PC-3 (cell line): ENCODE data around the gene PRPS1. TPM values are rescaled to one million over a fixed set of nuclear protein-coding genes. Genes with fewer than 3 reads are reported as not detected.
A peak's percentile ranks its signal among the peaks of the same experiment; 100 is the strongest.

Experiments used
- ATAC-seq: fragments of 200-7000 bp; cut with Tn5 transposase; 2 replicates; pipeline ENCODE4 v1.9.1; 2020; ENCODE audit warnings: mild to moderate bottlenecking, moderate library complexity
- BruUV-seq: library from RNA; stranded (reverse); fragments of 400-500 nt; replicated peaks from 2 replicates; lab custom pipeline; 2021; lab: Mats Ljungman, UMichigan
- CTCF ChIA-PET: fragments of 300-600 bp; sonication (Branson Sonifier 250); formaldehyde crosslinking; loops from one replicate; lab custom pipeline; 2022; ENCODE audit warnings: antibody characterized with exemption; lab: Charles Lee
- POLR2A ChIA-PET: fragments of 300-600 bp; sonication (Branson Sonifier 250); formaldehyde crosslinking; loops from one replicate; lab custom pipeline; 2022; ENCODE audit warnings: antibody characterized with exemption; ENCODE audit not compliant: unreplicated experiment; lab: Charles Lee
- DNase-seq: peaks from one replicate; pipeline ENCODE4 v3.0.0-alpha.2; 2015
- H2AFZ ChIP-seq: fragments of 300-600 bp; sonication (generic); 2 replicates; pipeline ENCODE4 v1.6.0; 2016; ENCODE audit warnings: antibody characterized with exemption, low read length
- H3F3A ChIP-seq: fragments of 300-600 bp; sonication (generic); one replicate; pipeline ENCODE4 v1.6.0; 2017; ENCODE audit warnings: antibody characterized with exemption, low read length, control low read depth, mild to moderate bottlenecking; ENCODE audit not compliant: unreplicated experiment
- H3K27ac ChIP-seq: fragments of 300-600 bp; sonication (generic); 2 replicates; pipeline ENCODE4 v1.5.1; 2016; ENCODE audit warnings: mild to moderate bottlenecking, low read length
- H3K27me3 ChIP-seq: fragments of 300-600 bp; sonication (generic); 2 replicates; pipeline ENCODE4 v1.6.1; 2016; ENCODE audit warnings: low read length, mixed read lengths
- H3K36me3 ChIP-seq: fragments of 300-600 bp; sonication (generic); 2 replicates; pipeline ENCODE4 v1.6.1; 2016; ENCODE audit warnings: low read depth, mixed run types, low read length, mixed read lengths
- H3K4me1 ChIP-seq: fragments of 300-600 bp; sonication (generic); 2 replicates; pipeline ENCODE4 v1.5.1; 2016; ENCODE audit warnings: low read length; ENCODE audit not compliant: insufficient read depth
- H3K4me2 ChIP-seq: fragments of 300-600 bp; sonication (generic); 2 replicates; pipeline ENCODE4 v1.6.0; 2016; ENCODE audit warnings: low read length
- H3K4me3 ChIP-seq: fragments of 300-600 bp; sonication (generic); 2 replicates; pipeline ENCODE4 v1.5.1; 2016; ENCODE audit warnings: mild to moderate bottlenecking, low read length, mixed read lengths
- H3K79me2 ChIP-seq: fragments of 300-600 bp; sonication (generic); 2 replicates; pipeline ENCODE4 v1.6.1; 2017; ENCODE audit warnings: low read length, mixed read lengths
- H3K9ac ChIP-seq: fragments of 300-600 bp; sonication (generic); 2 replicates; pipeline ENCODE4 v1.6.0; 2016; ENCODE audit warnings: mild to moderate bottlenecking, low read length
- H3K9me2 ChIP-seq: fragments of 300-600 bp; sonication (generic); replicated peaks from 2 replicates; pipeline ENCODE4 v1.6.1; 2016; ENCODE audit warnings: mixed run types, low read length, mixed read lengths
- H3K9me3 ChIP-seq: fragments of 300-600 bp; sonication (generic); 2 replicates; pipeline ENCODE4 v1.6.1; 2016; ENCODE audit warnings: low read length, mixed read lengths
- H4K20me1 ChIP-seq: fragments of 300-600 bp; sonication (generic); 2 replicates; pipeline ENCODE4 v1.6.1; 2016; ENCODE audit warnings: low read length, mixed read lengths
- EZH2 ChIP-seq: fragments of 300-600 bp; sonication (generic); IDR thresholded peaks from one replicate; pipeline ENCODE4 v1.6.1; 2017; ENCODE audit warnings: antibody characterized with exemption, mild to moderate bottlenecking, low read length; ENCODE audit not compliant: unreplicated experiment
- EZH2phosphoT487 ChIP-seq: fragments of 300-600 bp; sonication (generic); IDR thresholded peaks from 2 replicates; pipeline ENCODE4 v1.6.1; 2018; ENCODE audit warnings: mild to moderate bottlenecking, antibody characterized with exemption, low read length, borderline replicate concordance
- intact Hi-C: fragments of 100-400 bp; cut with micrococcal nuclease; formaldehyde crosslinking; loops from 2 replicates; pipeline ENCODE4 v1.9.0; 2023
- total RNA-seq: library from RNA; depleted of rRNA; stranded (reverse); fragments of >200 nt; gene quantifications from 2 replicates; pipeline ENCODE4 v1.2.3, GENCODE V29; 2014
- TF ChIP-seq, protein P1 (sequence below): fragments of 300-600 bp; sonication (generic); conservative IDR thresholded peaks from 2 replicates; pipeline ENCODE4 v1.5.1; 2017; ENCODE audit warnings: antibody characterized with exemption, low read depth, mild to moderate bottlenecking, low read length

Gene PRPS1
- total RNA-seq, 1 experiment from 2014 or later, result 57.0 TPM

DNA sequence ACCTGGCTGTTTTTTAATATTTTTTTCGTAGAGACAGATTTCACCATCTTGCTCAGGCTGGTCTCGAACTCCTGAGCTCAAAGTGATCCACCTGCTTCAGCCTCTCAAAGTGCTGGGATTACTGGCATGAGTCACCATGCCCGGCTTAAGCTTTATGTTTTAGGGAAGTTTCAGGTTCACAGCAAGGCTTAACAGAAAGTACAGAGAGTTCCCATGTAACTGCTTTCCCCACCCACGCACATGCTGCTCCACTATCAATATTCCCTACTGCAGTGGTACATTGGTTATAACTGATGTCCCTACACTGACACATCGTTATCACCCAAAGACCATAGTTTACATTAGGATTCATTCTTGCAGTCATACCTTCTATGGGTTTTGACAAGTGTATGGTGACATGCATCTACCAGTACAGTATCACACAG lies 62.7 kb downstream of the PRPS1 start:
- H3K27me3 ChIP-seq, result no peaks in the 10 kb centered on the region
- no peaks in the 10 kb centered on the region for H3K79me2 ChIP-seq
- ChIA-PET POLR2A (no interaction called here), CTCF (no interaction called here)
- peaks cover 11% of the 10 kb centered on the region for H3K4me1 ChIP-seq
- no peak overlapping the region for H3K9ac ChIP-seq
- H3K36me3 ChIP-seq, result no peaks in the 10 kb centered on the region
- DNase-seq, result no peak
- H2AFZ ChIP-seq, result no peak overlapping the region
- H3F3A ChIP-seq, result no peaks in the 10 kb centered on the region
- no peak overlapping the region for H3K4me3 ChIP-seq
- TF ChIP-seq EZH2phosphoT487, result no peak
- no peak for TF ChIP-seq EZH2
- TF ChIP-seq, protein P1, sequence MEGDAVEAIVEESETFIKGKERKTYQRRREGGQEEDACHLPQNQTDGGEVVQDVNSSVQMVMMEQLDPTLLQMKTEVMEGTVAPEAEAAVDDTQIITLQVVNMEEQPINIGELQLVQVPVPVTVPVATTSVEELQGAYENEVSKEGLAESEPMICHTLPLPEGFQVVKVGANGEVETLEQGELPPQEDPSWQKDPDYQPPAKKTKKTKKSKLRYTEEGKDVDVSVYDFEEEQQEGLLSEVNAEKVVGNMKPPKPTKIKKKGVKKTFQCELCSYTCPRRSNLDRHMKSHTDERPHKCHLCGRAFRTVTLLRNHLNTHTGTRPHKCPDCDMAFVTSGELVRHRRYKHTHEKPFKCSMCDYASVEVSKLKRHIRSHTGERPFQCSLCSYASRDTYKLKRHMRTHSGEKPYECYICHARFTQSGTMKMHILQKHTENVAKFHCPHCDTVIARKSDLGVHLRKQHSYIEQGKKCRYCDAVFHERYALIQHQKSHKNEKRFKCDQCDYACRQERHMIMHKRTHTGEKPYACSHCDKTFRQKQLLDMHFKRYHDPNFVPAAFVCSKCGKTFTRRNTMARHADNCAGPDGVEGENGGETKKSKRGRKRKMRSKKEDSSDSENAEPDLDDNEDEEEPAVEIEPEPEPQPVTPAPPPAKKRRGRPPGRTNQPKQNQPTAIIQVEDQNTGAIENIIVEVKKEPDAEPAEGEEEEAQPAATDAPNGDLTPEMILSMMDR, result no peak
- no peaks in the 10 kb centered on the region for H4K20me1 ChIP-seq
- intact Hi-C loops, result no loop called here
- no peak overlapping the region for H3K27ac ChIP-seq
- no peaks in the 10 kb centered on the region for H3K9me2 ChIP-seq
- H3K4me2 ChIP-seq, result no peak overlapping the region
- no peaks in the 10 kb centered on the region for H3K9me3 ChIP-seq
- BruUV-seq, result no TSS peak
- ATAC-seq, result no peak

DNA sequence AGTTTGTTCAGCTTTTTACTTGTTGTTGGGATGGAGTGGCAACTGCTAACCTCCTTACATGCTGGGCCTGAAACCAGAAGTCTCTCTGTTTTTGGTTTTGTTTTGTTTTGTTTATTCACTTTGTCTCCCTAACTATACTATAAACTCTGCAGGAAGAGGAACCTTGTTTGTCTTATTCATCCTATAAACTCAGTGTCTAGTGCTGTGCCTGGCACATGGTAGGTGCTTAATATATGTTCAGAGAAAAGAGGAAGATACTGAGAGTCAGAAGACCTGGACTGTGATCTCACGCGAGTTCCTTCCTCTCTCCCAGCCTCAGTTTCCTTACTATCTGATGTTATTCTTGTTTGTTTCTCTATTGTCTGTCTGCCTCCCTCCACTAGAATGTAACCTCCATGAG lies 71.3 kb downstream of the PRPS1 start:
- intact Hi-C loops, result no loop called here
- ATAC-seq, result no peak
- Histone ChIP-seq H3K4me2 (no peak overlapping the region), H3K27me3 (no peaks in the 10 kb centered on the region), H3K27ac (no peak overlapping the region), H2AFZ (no peak overlapping the region), H3K79me2 (no peaks in the 10 kb centered on the region), H3K9me2 (no peaks in the 10 kb centered on the region), H3K9ac (no peak overlapping the region), H3K4me3 (no peak overlapping the region), H3F3A (no peaks in the 10 kb centered on the region), H4K20me1 (no peaks in the 10 kb centered on the region), H3K36me3 (no peaks in the 10 kb centered on the region), H3K4me1 (peaks cover 9% of the 10 kb centered on the region; the same call in 1 of the 2 replicates), H3K9me3 (no peaks in the 10 kb centered on the region)
- TF ChIP-seq EZH2phosphoT487 (no peak), EZH2 (no peak)
- TF ChIP-seq, protein P1, result no peak
- POLR2A ChIA-PET, result no interaction called here
- CTCF ChIA-PET, result no interaction called here
- DNase-seq, result no peak
- no TSS peak for BruUV-seq

DNA sequence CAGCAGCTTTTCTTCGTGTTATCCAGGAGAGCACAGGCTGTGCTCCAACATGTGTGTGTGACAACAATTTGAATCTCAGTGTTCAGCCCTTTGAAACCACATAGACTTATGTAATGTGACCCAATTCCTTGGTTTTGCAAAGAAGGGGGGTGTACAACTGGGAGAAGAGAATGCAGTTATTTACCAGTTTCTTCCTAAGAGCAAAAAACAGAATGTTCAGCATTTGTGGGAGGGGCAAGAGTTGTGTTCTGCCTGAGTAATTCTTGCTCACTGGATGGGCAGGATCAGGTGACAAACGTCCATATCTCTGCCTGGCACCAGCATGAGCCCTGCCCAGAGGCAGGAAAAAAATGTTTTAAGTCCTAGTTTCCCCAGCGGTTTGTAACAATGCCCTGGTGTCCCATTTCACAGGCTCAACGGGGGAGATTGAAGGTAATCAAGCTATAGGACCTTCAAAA lies 72.0 kb downstream of the PRPS1 start:
- CTCF ChIA-PET, result no interaction called here
- Histone ChIP-seq H2AFZ (peak overlapping the region; percentile 61), H3K9ac (no peak overlapping the region), H3K79me2 (no peaks in the 10 kb centered on the region), H3K4me3 (no peak overlapping the region), H3K4me1 (peaks cover 9% of the 10 kb centered on the region; the same call in 1 of the 2 replicates), H3K36me3 (no peaks in the 10 kb centered on the region), H3K9me2 (no peaks in the 10 kb centered on the region), H3K9me3 (no peaks in the 10 kb centered on the region), H3K27ac (no peak overlapping the region), H4K20me1 (no peaks in the 10 kb centered on the region), H3K4me2 (no peak overlapping the region), H3K27me3 (no peaks in the 10 kb centered on the region), H3F3A (no peaks in the 10 kb centered on the region)
- TF ChIP-seq, protein P1, result no peak
- no peak for TF ChIP-seq EZH2phosphoT487
- no peak for TF ChIP-seq EZH2
- ATAC-seq (peak; percentile 59), DNase-seq (peak; percentile 49)
- no TSS peak for BruUV-seq
- intact Hi-C loops, result no loop called here
- POLR2A ChIA-PET, result no interaction called here
